NCI-H446 treated with DMSO at 0.1 percent for 48 hours (cell line): ENCODE measurements around the gene LAT.
A peak's percentile ranks its signal among the peaks of the same experiment; 100 is the strongest.
"Not testable (repeated sequence)": the region's sequence is repeated elsewhere in the genome, so short reads cannot be mapped to it uniquely, and the experiment has no call there.

Experiments
- DNase-seq: peaks from one replicate; lab custom pipeline; 2025; lab: John Stamatoyannopoulos, UW

Gene LAT, protein sequence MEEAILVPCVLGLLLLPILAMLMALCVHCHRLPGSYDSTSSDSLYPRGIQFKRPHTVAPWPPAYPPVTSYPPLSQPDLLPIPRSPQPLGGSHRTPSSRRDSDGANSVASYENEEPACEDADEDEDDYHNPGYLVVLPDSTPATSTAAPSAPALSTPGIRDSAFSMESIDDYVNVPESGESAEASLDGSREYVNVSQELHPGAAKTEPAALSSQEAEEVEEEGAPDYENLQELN

GRCh38 chr16:28984619-28985135 lies at the start of gene LAT:
TSS of gene LAT (plus strand) at chr16:28985052. CDS start at chr16:28985418, 366 bp downstream.
- DNase-seq: no peak

DNA sequence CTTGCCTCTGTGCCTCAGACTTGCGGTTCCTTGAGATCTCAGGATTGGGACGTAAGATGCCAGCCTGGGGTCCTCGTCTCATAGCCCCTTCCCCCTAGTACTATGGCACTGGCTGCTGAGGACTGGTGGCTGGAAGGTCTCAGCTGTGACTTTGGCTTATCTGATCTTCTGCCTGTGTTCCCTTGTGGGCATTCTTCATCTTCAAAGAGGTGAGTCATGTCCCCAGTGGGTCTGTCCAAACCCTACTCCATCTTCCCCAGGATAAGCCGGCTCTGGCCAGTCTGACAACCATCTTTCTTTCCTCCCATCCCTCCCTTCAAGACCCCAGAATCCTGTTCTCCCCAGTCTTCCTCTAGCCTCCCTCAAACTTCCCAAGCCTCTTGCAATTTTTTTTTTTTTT lies 49.5 kb upstream of the LAT start:
- no peak for DNase-seq

DNA sequence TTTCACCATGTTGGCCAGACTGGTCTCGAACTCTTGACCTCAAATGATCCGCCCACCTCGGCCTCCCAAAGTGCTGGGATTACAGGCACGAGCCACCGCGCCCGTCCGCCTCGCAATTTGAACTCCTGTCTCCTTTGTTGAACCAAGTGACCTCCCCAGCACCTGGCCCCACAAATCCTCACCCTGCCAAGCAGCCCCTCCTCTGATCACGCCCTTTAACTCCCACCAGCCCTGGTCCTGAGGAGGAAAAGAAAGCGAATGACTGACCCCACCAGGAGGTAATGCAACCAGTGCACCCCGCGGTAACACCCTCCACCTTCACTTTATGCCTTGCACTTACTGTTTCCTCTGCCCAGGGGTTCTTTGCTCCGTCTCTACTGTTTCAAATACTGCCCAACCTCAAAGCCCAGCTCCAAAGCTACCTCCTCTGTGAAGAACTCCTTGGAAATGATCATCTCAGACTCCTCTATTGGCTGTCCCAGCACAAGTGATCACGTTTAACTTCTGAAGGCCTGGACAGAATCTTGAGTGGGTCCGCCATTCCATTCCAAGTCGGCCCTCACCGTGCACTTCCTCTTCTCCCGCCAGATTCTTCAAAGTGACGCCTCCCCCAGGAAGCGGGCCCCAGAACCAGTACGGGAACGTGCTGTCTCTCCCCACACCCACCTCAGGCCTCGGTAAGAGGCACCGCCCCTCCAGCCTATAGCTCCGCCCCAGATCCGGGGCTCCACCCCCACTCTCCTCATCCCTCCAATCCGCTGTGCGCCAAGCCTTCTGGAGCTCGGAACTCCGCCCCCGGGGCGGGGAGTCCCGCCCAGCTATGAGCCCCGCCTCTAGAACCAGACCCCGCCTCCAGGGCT lies 48.7 kb upstream of the LAT start:
- DNase-seq: no peak

- DNase-seq: no peak
Observed at GRCh38 chr16:28936784-28937155, 48.1 kb upstream of the LAT start.

GRCh38 chr16:28937222-28937876 lies 47.5 kb upstream of the LAT start:
- no peak for DNase-seq

DNA sequence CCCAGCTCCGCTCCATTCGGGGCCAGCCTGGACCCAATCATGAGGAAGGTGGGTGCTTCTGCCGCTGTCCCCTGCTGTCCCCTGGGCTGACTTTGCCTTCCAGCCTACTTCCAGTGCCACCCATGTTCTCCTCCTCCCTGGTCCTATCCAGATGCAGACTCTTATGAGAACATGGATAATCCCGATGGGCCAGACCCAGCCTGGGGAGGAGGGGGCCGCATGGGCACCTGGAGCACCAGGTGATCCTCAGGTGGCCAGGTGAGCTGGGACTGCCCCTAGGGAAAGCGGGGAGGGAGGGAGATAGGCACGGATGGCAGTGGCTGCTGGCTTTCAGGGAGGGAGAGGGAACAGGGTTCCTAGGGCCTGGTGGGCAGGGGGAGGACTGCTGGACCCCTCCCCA lies 46.1 kb upstream of the LAT start:
- DNase-seq: no peak

DNA sequence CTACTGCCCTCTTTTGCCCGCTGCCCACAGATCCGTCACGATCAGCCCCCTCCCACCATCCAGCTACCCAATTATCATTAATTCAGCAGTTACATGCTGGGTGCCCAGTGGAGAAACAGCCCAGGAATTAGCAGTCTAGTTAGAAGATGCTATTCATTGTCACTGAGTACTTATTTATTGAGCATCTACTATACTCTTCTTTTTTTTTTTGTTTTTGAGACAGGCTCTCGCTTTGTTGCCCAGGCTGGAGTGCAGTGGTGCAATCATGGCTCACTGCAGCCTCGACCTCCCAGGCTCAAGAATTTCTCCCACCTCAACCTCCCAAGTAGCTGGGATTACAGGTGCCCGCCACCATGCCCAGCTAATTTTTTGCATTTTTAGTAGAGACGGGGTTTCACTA lies 45.0 kb upstream of the LAT start:
- DNase-seq: not testable (repeated sequence)

DNA sequence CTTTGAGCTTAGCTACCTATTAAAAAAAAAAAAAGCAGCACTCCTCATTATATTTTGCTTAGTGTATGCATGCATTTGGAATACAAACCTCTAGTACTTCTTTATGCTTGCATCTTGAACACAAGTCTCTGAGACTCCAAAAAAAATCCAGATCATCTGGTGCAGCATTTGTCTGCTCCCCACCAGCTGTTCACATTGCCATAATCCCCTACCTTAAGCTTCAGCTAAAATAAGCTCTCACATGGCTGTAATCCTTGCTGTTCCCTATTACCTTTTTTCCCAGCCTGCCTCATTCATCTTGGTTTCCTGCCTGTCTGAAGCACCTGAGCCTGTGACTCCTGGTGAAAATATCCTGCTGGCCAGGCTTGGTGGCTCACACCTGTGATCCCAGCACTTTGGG lies 41.6 kb upstream of the LAT start:
- DNase-seq: no peak

- no peak for DNase-seq
Observed at GRCh38 chr16:28946681-28947080, 38.2 kb upstream of the LAT start.

GRCh38 chr16:28950648-28951409 lies 34.0 kb upstream of the LAT start, which contains the start of gene NFATC2IP:
TSS of gene NFATC2IP (plus strand) at chr16:28950937. CDS start at chr16:28951012, 75 bp downstream.
- peak; percentile 99 for DNase-seq

DNA sequence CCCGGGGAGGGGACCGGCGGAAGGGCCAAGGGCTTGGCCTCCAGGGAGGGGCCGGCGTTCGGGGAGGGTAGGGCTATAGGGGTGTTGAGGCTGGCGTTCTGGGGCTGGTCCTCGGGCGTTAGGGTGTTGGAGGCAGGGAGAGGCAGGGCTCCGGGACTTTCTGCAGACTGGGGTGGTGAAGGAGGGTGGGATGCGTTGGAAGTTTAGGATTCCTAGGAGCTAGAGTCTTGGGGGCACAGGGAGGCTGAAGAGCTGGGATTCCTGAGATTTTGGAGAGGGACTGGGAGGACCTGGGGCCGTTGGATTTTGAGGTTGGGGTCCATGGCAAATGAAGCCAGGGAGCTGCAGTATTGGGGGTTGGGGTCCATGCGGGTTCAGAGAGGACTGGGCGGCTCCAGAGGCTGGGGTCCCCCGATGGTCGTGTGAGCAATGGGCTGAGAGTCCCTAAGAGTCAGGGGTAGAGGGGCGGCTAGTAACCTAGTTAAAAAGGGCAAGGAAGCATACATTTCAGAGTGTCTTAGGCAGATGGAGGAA lies 33.4 kb upstream of the LAT start:
- DNase-seq: no peak

DNA sequence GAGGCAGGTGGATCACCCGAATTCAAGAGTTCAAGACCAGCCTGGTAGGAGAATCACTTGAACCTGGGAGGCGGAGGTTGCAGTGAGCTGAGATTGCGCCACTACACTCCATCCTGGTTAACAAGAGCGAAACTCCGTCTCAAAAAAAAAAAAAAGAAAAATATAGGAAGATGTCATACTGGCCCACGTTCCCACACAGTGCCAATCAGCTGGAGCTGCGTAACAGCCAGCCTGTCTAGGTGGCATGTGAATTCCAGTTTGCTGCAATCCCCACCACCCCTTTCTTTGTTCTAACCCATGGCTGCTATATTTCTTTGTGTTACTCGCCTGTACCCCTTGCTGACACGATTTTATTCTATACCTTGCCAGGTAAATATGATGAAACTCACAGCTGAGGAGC lies 26.6 kb upstream of the LAT start:
- no peak for DNase-seq

GRCh38 chr16:28958836-28959235 lies 26.0 kb upstream of the LAT start:
- DNase-seq: no peak

GRCh38 chr16:28964072-28964471 lies 20.8 kb upstream of the LAT start:
- DNase-seq: no peak

DNA sequence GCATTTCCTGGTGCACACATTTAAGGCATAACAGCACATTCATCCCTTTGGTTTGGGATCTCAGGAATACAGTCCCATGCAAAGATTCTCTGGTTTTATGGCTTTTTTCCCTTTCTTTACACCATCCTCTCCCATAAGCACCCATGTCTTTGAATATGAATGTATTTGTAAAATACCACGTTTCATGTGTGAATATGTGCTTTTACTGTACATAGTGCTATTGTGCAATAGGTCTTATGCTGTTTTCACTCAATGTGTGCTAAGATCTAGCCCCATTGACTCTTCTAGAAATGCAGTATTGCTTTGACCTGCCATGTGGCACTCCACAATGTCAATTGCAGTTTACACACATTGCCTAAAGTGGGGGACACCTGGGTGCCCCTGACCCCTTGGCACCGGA lies 20.4 kb upstream of the LAT start:
- no peak for DNase-seq

DNA sequence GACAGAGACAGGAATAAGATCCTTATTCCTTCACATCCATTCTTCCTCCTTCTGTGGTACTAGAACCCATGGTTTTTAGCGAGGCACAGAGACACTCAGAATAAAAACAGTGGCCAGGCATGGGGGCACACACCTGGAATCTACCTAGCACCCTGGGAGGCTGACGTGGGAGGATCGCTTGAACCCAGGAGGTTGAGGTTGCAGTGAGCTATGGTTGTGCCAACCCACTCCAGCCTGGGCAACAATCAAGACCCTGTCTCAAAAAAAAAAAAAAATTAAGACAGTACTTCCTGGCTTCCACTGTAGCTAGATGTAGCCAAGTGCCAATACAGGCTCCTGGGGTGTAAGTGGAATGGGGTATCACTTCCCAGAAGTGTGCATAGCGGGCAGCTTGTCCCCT lies 17.7 kb upstream of the LAT start:
- no peak for DNase-seq

DNA sequence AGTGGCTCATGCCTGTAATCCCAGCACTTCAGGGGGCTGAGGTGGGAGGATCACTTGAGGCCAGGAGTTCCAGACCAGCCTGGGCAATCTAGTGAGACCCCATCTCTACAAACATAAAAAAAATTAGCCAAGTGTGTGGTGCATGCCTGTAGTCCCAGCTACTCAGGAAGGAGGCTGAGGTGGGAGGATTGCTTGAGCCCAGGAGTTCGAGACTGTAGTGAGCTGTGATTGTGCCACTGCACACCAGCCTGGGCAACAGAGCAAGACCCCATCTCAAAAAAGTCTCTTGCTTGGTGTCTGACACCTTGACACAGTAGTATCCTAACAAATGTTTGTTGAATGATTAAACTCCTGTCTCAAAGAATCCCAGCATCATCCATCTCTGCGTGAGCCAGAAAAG lies 15.2 kb upstream of the LAT start:
- DNase-seq: not testable (repeated sequence)

- peak; percentile 12 for DNase-seq
Observed at GRCh38 chr16:28974007-28974436, 10.8 kb upstream of the LAT start.

DNA sequence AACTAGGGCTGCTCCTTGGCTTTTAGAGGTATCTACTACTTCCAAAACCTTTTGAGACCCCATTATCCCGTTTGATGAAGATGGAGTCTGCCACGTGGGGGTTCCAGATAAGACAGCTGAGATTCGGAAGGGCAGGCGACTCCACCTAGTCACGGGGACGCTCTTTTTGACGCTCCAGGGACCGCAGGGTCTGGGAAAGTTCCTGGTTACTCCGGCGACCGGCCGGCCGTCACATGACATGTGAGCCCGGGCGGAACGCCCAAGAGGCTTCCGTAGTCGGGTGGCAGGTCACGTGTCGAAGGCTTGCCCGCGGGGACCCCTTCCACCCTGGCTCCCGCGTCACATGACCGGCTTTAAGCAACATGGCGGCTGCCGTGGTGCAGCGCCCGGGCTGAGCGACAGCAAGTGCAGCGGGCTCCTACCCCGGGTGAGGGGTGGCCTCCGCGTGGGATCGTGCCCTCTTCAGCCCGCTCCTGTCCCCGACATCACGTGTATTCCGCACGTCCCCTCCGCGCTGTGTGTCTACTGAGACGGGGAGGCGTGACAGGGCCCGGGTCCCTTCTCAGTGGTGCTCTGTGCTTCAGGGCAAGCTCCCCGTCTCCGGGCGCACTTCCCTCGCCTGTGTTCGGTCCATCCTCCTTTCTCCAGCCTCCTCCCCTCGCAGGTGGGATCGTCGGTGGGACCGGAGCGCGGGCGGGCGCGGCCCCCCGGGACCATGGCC lies 10.3 kb upstream of the LAT start, which contains the start of gene SPNS1:
TSS of gene SPNS1 (plus strand) at position 342 of the 721 bp plus-strand sequence. CDS start at position 716, 374 bp downstream.
- peak; percentile 88 for DNase-seq

DNA sequence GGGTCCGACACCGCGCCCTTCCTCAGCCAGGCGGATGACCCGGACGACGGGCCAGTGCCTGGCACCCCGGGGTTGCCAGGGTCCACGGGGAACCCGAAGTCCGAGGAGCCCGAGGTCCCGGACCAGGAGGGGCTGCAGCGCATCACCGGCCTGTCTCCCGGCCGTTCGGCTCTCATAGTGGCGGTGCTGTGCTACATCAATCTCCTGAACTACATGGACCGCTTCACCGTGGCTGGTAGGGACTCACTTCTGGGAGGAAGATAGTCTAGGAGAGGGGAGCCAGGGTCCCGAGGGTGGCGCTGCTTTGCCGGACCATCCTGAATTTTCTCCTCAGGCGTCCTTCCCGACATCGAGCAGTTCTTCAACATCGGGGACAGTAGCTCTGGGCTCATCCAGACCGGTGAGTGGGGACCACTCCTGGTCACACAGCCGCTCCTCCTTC lies 9.7 kb upstream of the LAT start:
- no peak for DNase-seq
